OCI-LY1 (cell line): ENCODE measurements around the gene DCTN3.

Source experiments
- CTCF ChIP-seq: fragments of 200-600 bp; sonication (generic), shearing (Covaris generic); IDR thresholded peaks from 2 replicates; pipeline ENCODE4 v1.5.1; 2017; ENCODE audit warnings: mild to moderate bottlenecking, antibody characterized with exemption, low read length, moderate library complexity, mixed read lengths
- EZH2 ChIP-seq: fragments of 200-600 bp; sonication (generic), shearing (Covaris generic); IDR thresholded peaks from 2 replicates; pipeline ENCODE4 v1.8.0; 2017; ENCODE audit warnings: borderline replicate concordance, mixed run types, mild to moderate bottlenecking, antibody characterized with exemption, low read length, moderate library complexity, mixed read lengths

- TF ChIP-seq CTCF (no peak), EZH2 (no peak)
Measured at GRCh38 chr9:34591917-34592866, 28.1 kb downstream of the DCTN3 start.
